DMS79 treated with DMSO at 0.1 percent for 48 hours (cell line): ENCODE results near the gene CDK5.

Experiments used
- DNase-seq: peaks from one replicate; lab custom pipeline; 2025; lab: John Stamatoyannopoulos, UW

Gene CDK5

DNA sequence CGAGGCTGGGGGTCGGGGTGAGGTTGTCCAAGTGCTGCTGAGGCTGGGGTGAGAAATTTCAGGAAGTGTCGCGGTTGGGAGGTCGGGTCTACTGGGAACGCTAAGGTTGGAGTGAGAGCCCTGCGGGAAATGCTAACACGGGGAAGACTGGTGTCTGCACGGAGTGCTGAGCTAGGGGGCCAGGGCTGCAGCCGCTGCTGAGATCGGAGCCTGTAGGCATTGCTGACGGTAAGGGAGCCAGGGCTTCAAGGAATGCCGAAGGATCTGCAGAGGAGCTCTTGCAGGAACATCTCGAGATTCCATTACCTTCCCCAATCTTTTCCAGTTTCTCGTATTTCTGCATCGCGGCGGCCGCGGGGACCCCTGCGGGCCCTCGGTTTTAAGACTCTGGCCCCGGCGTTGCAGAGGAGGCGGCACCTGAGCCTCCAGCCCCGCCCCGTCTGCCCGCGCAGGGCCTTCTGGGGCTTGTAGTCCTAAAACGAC is at the start of gene CDK5:
TSS of gene CDK5 (minus strand) at position 392 of the 483 bp plus-strand sequence. CDS start at position 343, 49 bp downstream.
- no peak for DNase-seq

DNA sequence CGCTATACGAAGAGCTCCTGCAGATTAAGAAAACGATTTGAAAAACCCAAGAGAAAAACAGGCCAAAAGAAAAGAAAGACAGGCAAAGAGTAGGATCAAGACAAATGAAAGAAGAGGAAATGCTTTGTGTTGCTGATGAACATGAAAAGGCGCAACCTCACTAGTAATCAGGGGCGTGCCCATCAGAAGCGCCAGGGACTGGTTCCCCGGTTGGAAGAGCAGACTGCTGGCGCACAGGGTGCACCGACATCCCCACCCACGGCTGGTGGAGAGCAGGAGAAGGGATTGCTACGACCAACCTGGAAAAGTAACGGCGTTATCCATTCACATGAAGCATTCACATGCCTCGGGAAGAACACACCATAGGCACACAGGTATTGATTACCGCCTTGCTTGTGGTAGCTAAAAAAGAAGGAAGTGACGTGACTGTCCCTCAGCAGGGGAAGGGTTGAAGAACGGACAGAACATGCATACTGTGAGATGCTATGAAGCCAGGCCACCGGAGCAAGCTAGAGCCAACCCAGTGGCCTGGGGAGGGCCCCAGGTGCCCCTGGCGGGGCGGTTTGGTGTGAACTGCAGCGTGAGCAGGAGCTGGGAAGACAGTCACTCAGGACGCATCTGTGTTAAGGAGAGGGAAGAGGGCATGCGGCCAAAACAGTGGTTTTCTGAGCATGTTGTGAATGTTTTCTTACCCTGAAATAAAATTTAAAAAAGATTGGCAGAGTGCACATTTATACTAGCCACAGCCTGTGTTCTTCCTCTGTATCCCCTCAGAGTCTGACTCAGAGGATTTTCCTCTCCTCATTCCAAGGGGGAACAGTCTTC is 46.9 kb upstream of the CDK5 start:
- no peak for DNase-seq

DNA sequence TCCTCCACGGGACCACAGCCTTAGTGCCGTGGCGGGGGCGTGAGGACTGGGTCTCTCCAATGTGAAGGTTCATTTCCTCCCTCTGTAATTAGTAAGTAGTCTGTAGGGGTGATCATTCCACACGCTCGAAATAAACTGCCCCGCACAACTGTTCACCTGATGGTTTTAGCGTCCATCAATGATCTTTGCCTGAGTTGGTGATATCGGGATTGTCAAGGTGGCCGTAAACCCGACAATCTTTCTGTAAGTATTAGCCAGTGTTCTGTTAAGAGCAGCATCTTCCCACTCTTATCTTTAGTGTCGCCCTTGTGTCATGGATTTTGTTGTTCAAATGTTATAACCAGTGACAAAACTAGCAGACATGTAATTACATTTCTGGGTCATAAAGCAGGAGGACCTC is 46.3 kb upstream of the CDK5 start:
- DNase-seq = no peak

DNA sequence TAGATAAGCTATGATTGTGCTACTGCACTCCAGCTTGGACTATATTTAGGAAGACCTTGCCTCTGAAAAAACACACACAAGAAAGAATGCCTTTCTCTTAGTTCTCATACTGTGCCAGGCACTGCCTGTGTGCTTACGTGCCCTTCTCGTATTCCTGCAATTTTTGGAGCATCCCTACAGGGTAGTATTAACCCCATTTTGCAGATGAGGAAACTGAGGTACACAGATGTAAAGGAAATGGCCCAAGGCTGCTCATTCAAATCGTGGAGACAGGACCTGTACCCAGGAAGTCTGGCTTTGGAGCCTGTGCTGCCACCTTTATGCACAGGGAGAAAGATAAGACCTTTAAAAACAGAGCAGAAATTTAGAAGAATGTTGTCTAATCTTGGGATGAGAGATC is 45.3 kb upstream of the CDK5 start:
- no peak for DNase-seq

DNA sequence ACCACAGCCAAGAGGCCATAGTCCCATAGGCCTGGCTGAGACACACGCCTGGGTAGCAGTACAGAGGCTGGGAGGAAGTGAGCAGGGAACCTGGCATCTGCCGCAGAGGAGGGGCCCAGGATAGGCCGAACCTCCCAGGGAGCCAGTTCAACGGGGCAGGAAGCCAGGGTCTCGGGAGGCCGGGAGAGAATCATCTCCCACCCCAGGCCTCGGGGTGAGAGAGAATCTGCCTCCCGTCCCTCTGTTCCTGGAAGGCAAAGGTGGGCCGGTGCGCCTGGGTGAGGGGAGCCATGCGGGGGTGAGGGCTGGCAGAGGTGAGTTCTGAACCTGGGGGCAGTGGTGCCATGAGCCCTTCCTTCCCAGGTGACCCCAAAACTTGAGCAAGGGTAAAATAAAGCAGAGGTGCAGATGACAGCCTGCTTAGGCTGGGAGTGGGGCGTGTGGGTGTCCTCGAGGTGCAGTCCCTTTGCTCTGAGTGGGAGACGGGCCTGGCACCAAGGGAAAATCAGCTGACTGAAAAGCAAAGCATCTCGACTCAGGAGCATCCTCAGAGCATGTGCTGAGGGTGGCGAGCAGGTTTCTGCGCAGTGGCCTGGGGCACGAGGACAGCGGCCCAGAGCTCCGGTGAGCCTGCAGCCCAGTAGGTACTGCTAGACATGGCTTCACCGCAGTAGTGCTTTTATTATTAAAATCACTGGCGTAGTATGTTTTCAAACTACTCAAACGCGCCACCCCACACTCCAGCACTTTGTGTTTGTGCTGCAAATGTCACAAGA is 44.1 kb upstream of the CDK5 start:
- DNase-seq = no peak

DNA sequence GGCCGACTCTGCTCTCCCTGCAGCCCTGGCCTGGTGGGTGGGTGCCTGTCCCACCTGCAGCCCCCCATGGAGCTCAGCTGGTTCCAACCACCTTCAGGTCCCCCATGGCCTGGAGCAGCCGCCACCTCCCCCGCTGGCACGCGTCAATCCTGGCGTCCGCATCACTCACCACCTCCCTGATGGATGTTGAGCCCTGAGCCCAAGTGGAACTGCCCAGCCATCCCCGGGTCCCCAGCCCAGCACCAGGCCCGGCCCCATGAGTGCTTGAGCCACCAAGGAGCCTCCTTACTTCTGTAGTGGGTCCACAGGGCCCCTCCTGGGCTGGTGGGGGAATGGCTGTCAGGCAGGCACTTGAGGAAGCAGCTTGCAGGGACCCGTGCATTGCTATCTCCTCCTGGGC is 43.2 kb upstream of the CDK5 start:
- DNase-seq = no peak

DNA sequence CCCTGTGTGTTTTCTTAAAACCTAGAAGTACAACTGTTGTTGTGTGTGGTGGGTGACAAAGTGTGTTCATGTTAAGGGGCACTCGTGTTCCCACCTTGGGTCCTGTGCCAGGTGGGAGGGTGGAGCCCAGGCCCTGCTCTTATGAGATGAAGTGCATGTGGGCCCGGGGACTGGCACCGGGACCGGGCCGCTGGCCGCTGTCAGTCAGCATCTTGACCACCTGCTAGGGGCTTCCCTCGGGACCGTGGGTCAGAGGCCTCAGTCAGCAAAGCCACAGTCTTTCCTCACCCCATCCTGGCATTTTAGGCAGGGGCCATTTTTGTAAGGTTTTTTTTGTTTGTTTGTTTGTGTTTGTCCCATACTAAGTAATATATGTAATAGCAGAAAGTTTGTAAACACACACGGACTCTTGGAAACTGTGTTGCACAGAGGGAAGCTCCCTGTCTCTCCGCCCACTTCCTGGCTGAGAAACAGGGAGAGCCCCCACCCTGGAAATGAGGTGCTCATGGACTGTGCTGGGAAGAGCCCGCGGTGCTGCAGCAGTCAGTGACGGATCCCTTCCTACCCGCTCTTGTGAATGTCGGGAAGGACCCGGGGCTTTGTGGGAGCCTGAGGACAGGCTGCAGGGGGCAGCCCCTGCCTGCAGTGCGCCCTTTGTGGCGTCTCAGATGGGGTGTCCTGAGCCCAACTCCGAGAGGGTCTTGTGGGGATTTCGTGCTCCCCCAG is 42.0 kb upstream of the CDK5 start:
- DNase-seq = no peak

DNA sequence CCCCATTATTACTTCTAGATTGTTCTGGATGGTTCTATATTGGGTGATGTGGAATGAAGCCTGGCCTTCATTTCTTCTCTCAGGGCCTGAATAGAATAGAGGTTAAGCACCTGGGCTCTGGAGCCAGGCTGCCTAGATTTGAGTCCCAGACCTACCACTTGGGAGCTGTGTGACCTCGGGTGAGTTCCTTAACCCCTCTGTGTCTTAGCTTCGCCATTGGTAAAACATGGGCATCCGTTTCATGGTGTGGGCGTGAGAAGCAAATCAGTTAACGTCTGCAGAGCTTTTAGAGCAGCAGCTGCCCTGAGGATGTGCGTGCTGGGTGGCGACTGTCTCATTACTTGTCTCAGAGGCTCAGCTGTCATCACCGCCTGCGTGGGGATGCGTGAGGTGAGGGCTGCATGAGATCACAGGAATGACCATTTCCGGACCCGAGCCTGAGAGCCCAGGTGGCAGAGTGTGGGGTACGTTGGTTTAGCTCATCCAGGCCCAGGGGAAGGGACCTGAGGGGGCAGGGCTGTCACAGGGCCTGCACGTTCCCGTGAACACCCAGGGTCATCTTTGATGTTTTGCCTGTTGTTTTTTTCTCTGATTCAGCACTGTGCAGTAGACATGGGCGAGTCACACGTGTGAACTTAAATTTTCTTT is 38.3 kb upstream of the CDK5 start:
- DNase-seq = no peak

DNA sequence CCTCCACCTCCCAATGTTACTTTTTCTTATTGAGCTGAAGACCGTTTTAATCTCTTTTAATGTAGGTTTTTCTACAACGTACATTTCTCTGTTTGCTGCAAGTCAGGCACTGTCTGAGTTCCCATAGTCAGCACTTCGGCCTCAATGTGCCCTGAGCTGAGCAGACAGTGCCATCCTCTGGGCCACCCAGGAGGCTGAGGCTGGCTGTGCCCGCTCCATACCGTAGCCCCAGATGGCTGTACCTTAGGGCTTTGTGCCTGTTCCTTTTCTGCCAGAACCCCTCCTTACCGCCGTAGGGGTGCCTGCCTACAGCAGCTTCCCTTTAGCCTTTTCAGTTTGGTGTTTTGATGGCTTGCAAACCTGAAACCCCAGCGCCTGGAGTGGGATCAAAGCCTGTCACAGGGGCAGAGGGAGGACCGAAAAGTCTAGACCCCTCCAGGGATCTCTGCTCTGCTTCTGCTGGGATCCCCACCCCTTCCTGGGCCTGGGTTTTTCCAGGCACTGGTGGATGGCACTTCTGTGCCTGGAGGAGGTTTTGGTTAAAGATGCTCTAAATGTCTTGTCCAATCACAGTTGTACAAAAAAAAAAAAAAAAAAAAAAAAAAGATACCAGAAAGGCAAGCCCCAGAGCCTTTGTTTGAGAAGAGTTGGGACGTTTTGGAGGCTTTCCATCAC is 37.6 kb upstream of the CDK5 start:
- DNase-seq = no peak

DNA sequence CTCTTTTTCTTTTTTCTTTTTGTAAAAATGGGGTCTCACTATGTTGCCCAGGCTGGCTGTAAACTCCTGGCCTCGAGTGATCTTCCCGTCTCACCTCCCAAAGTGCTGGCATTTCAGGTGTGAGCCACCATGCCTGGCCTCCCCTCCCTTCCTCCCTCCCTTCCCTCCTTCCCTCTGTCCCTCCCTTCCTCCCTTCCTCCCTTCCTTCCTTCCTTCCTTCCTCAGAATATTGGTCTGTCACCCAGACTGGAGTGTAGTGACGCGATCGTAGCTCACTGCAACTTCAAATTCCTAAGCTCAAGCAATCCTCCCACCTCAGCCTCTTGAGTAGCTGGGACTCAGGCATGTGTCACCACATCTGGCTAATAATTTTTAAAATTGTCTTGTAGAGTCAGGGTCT is 37.0 kb upstream of the CDK5 start:
- DNase-seq = no peak

DNA sequence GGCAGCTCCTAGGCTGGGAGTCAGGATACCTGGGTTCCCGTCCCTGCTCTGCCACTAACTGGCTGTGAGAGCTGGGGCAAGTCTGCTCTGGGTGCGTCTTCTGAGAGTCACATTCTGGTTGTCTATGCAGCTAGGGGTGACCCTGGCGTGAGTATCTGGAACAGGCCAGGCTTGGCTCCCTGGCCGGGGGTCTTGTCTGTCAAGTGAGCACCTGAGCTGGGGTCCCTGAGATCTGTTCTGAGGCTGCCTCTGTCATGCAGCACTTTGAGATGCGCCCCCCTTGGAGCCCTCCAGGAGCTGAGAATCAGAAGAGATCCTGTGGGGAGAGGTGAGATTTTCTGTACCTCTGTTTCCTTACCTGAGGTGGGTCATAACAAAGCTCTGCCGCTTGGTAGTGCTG is 36.1 kb upstream of the CDK5 start:
- no peak for DNase-seq

DNA sequence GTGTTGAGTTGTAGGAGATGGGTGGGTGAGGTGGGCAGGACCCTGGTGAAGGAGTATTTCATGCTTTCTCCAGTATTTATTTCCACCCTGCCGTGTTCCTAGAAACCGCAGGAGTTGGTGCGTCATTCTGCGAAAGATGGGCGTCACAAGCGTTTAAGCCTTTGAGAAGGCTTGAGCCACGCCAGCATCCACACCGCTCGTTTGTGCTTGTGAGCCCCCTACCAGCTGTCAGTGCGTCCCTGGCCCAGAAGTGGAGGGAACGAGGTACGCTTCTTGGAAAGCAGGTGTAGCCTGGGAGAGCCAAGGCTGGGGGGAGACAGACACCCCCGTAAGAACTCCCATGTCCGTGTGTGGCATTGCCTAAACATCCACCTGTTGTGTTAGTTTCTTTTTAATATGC is 34.3 kb upstream of the CDK5 start:
- DNase-seq = no peak

DNA sequence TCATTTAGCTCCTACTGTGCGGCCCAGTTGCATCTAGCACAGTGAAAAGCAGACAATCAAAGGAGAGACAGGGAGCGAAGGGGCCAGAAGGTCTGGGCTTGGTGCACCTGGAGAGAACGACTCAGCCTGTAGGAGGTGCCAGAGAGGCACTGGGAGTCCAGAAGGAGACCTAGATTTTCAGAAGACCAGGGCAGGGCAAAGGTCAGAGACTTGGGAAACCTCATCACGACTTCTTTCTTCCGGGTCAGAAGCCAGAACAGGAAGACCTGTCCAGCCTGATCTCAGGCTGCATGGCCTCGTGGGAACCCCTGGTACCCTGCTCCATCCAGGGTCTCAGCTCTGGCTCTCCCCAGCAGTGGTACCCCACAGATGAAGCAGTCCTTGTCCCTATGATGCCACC is 33.7 kb upstream of the CDK5 start:
- DNase-seq = no peak

DNA sequence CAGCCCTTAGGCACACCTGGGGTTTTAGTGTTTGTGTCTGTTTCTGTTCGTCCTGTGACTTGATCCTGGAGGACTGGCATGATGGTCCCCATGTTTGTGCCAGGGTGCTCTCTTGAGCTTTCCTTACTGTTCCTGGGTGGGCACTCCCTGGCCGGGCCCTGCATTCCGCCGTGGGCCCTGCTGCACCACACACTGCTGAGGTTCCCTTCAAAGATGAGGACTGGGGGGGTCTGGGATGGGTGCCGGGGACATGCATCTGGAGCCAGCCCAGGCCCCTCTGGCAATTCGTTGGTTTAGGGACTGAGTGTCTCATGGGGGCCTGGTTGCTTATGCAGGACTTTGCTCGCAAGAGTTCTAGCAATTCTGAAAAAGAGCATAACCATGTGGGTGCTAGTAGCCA is 33.3 kb upstream of the CDK5 start:
- no peak for DNase-seq

DNA sequence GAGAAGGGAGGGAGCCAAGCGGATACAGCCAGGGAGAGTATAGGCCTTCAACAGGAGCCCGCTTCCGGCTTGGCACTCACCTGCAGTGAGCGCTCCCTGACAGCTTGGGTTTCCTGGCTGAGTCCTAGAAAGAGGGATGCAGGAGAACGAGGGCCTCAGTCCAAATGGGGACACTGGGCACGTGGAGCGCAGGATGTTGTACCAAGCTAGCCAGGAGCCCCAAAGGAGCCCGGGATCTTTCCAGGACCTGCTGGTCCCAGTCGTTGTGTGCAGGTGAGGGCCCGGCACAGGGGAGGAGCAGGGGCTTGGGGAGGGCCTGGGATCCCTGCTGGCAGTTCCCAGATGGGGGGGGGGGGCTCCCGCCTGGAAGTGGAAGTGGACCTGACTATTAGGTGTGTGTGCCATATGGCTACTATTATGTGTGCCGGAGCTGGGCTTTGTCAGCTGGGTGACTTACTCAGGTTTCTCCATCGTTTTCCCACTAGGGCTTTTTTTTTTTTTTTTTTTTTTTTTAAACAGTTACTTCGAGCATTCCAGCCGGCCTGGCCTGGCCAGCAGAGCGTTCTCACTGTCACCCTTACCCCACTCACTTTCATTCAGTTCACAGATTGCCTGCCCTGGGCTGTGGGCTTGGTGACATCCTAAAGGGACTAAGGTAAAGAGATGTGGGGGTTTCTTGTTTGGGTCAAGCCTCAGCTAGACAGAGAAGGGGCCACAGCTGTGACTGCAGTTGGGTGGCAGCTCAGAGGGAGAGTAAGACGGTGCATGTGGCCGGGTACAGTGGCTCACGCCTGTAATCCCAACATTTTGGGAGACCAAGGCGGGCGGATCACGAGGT is 32.4 kb upstream of the CDK5 start:
- no peak for DNase-seq

DNA sequence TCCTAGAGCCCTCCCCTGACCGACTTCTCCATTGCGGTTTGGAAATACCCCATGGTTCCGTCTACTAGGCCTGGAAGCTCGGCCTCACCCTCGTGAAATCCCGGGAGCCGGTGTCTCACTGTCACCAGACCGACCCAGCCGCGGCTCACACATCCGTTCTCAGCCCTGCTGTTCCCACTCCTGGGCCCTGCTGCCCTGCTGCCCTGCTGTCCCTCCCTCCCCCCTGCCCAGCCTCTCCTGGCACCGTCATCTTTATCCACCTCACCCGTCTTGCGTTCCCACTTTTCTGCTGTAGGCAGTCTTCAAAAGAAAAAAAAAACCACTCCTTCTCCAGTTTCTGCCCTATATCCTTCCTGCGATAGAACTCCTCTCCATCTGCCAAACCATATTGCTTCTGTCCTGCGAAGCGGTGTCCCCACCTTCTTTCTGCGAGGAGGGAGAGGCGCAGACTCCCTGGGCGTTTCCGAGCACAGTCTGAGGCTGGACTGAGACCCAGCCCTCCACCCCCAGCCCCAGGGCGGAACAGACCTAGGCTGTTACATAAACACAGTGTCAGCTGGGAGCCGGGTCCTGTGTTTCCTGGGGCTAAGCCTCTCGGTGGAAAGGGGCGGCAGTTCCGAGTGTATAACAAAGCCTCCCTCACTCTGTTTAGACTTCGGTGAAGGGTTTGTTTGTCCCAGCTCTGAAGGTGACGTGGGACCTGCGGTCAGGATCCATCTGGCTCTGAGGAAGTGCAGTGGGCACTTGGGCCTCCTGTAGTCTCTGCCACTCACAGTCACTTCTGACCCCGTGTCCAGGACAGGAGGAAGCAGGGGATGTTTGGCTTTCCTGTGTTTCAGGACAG is 31.4 kb upstream of the CDK5 start:
- no peak for DNase-seq

DNA sequence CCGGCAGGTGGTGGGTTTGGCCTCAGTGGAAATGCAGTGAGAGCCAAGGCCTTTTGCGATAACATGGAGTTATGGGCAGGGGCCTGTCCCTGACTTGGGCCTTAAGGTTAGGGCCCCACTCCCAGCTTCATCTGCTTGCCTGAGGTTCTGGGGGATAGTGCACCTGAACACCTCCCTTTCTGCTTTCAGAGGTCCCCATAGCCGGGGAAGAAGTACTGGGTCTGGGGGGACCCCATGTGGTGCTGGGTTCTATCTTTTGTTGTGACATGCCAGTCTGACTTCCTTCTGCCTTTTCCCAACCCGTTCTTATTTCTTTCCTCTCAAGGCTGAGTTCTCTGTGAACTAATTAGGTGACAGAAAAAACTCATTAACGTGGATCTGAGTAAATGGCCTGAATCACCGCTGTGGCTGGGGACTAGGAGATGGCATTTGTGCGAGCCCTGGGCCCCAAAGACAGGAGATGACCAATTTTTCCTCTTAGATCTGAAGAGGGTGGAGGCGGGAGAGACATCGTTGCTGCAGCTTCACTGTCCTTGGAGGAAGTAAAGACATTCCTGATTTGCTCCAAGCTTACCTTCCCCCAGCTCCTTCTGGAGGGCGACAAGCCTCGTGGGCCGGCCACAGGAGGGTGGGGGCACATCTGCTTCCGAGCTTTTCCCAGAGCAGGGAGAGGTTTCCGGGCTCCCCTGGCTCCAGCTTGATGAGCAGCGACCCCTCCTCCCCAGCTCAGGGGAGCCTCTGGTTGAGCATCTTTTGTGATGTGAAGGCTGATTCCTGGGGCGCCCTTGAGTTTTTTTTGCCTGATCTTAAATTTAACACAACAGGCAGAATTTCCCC is 30.5 kb upstream of the CDK5 start:
- DNase-seq = no peak

DNA sequence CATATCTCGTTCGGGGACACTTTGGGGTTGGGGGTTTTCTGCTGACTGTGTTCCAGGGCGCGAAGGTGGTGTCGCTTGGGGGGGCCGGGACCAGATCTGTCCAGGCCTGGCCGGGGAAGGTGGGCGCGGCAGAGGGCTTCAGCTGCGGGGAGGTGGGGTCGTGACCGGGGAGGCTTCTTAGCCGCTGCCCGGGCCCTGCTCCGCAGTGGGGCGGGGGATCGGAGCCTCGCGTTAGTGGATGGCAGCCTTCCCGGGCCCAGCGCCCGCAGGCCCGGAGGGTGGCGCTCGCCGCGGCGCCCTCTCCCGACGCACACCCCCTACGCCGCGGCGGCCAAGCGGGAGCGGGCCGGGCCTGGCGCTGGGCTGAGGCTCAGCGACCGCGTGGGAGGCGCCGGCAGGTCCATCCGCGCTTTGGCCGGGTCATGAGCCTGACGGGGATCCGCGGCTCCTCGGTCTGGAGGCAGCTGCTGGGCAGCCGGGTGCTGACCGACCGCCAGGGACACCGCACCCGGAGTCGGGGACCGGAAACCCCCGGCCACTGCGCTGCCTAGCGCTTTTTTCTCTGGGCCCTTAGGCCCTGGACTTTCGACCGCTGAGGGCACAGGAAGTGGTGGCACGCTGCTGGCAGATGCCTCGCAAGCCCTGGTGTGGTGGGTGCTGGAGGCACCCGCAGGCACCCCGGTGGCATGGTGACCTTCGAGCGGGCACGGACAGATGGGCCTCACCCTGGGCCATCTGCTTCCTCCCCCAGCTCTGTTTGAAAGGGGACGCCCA is 29.7 kb upstream of the CDK5 start:
- no peak for DNase-seq
